ENCODE results near the gene ETV6. TPM values are rescaled to one million over a fixed set of nuclear protein-coding genes. Genes with fewer than 3 reads are reported as not detected.

ETV6 gene
- total RNA-seq, 1 donor from 2014 or later, result 31.4 TPM

- no peak for DNase-seq (ENCODE audit: low spot score in 2 of 2, unreplicated experiment in 2 of 2)
- Mint-ChIP-seq H3K27me3 (ENCODE audit: low read depth) (no peaks in the 10 kb centered on the region), H3K4me3 (no peak overlapping the region), H3K27ac (no peak overlapping the region), H3K36me3 (peaks cover 2% of the 10 kb centered on the region), H3K4me1 (peaks cover 36% of the 10 kb centered on the region), H3K9me3 (no peaks in the 10 kb centered on the region)
- TF ChIP-seq CTCF (IDR thresholded peaks at IDR 0.05; ENCODE audit: unreplicated experiment), result no peak
Observed at GRCh38 chr12:11824736-11825135, 175.3 kb downstream of the ETV6 start.

GRCh38 chr12:11825278-11825677 lies 175.8 kb downstream of the ETV6 start:
- DNase-seq (ENCODE audit: low spot score in 2 of 2, unreplicated experiment in 2 of 2), result no peak
- no peak for TF ChIP-seq CTCF (IDR thresholded peaks at IDR 0.05; ENCODE audit: unreplicated experiment)
- H3K36me3 Mint-ChIP-seq, result peaks cover 2% of the 10 kb centered on the region
- peaks cover 36% of the 10 kb centered on the region for H3K4me1 Mint-ChIP-seq
- H3K9me3 Mint-ChIP-seq, result no peaks in the 10 kb centered on the region
- H3K4me3 Mint-ChIP-seq, result no peak overlapping the region
- H3K27ac Mint-ChIP-seq, result no peak overlapping the region
- no peaks in the 10 kb centered on the region for H3K27me3 Mint-ChIP-seq (ENCODE audit: low read depth)

GRCh38 chr12:11826574-11826973 lies 177.1 kb downstream of the ETV6 start:
- Mint-ChIP-seq H3K9me3 (no peaks in the 10 kb centered on the region), H3K4me3 (no peak overlapping the region), H3K27me3 (ENCODE audit: low read depth) (no peaks in the 10 kb centered on the region), H3K36me3 (peaks cover 2% of the 10 kb centered on the region), H3K4me1 (peaks cover 36% of the 10 kb centered on the region), H3K27ac (peak overlapping the region; percentile 61)
- DNase-seq (ENCODE audit: low spot score in 2 of 2, unreplicated experiment in 2 of 2), result no peak
- TF ChIP-seq CTCF (IDR thresholded peaks at IDR 0.05; ENCODE audit: unreplicated experiment), result no peak

DNA sequence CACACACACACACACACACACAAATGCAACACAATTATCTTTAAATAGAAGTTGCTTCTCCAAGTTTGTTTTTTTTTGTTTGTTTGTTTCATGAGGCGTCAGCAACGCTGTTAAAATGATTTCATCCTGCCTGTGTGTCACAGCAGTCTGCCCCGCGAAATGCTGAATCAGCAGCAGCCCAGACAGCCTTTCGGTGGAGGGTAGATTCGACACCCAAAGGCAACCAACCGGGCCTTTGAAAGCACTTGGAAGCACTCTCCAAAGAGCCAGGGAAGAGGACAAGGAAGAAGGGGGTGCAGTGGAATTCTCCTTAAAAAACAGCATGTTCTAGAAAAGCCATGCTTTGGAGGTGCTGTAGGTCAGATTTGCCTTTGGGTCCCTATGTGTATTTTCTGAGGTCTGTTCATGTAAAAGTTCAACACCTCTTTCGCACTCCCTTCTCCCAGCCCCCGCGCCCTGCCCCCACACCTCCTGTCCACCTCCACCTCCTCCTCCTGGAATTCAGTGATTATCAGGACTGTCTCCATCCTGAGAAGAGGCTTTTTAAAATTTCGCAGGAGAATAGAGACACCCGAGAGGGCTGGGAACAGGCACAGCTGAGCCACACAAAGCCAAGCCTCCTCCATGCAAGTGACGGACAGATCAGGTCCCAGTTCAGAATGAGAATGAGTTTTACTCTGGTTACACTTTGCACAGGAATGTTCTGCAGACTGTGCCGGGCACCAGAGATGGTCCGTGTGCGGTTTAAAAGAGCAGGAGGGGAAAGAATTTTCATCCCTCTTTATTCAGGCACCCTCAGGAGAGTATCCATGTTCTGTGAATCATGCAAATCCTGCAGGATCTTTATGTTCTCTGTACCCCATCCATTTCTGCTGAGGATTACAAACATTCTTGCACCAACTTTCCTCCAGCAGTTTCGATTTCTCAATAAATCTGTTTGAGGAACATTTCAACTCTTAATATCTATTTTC lies 177.9 kb downstream of the ETV6 start:
- Mint-ChIP-seq H3K4me3 (no peak overlapping the region), H3K9me3 (no peaks in the 10 kb centered on the region), H3K4me1 (peaks cover 29% of the 10 kb centered on the region), H3K27ac (peak overlapping the region; percentile 80), H3K36me3 (peaks cover under 1% of the 10 kb centered on the region), H3K27me3 (ENCODE audit: low read depth) (no peaks in the 10 kb centered on the region)
- no peak for TF ChIP-seq CTCF (IDR thresholded peaks at IDR 0.05; ENCODE audit: unreplicated experiment)
- DNase-seq (ENCODE audit: low spot score in 2 of 2, unreplicated experiment in 2 of 2), result no peak

DNA sequence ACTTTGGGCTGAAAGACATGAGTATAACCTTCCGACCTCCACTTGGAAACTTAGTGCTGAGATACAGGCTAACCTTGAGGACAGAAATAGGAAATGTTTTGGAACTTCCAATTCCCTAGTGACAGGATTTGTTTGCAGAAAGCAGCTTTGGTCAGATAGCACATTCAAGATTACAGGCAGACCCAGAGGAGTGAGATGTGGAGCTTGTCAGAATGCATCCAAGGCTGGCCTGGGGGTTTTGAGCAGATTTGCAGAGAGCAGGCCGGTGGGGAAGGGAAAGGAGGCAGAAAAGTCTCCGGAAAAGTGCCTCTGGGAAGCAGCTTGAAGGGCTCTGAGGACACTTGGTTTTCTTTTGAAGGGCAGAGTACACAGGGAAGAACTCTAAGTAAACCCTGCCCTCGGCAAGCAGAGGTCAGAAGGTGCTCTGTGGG lies 180.3 kb downstream of the ETV6 start:
- DNase-seq (ENCODE audit: low spot score in 2 of 2, unreplicated experiment in 2 of 2), result no peak
- no peak for TF ChIP-seq CTCF (IDR thresholded peaks at IDR 0.05; ENCODE audit: unreplicated experiment)

More for the DNA sequence above, 180.3 kb downstream of the ETV6 start:
- Mint-ChIP-seq H3K27me3 (ENCODE audit: low read depth) (no peaks in the 10 kb centered on the region), H3K27ac (no peak overlapping the region), H3K4me3 (no peak overlapping the region), H3K36me3 (peaks cover 4% of the 10 kb centered on the region), H3K9me3 (no peaks in the 10 kb centered on the region), H3K4me1 (peaks cover 20% of the 10 kb centered on the region)
